ENCODE measurements around the gene ZC3H4.

Gene ZC3H4

DNA sequence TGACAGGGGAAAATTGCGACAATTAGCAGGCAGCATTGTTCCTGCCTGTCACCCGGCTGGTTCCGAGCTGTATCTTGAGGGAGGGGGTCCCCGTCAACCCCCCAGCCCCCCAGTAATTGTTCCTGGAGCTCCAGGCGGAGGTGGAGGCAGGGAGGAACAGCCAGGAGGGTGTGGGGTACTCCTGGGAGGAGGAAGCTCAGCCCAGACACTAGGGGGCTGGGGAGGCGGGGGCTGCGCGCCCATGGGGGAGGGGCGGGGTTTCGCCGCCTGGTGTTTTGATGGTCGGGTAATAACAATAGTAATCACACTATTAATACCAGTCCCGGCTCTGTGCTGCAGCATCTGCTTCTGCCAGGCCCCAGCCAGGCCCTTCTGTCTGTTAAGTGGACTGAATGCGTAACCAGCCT is 85.4 kb downstream of the ZC3H4 start:
- no peak for DNase-seq (ENCODE audit: low read depth)
- TF ChIP-seq, protein P1, sequence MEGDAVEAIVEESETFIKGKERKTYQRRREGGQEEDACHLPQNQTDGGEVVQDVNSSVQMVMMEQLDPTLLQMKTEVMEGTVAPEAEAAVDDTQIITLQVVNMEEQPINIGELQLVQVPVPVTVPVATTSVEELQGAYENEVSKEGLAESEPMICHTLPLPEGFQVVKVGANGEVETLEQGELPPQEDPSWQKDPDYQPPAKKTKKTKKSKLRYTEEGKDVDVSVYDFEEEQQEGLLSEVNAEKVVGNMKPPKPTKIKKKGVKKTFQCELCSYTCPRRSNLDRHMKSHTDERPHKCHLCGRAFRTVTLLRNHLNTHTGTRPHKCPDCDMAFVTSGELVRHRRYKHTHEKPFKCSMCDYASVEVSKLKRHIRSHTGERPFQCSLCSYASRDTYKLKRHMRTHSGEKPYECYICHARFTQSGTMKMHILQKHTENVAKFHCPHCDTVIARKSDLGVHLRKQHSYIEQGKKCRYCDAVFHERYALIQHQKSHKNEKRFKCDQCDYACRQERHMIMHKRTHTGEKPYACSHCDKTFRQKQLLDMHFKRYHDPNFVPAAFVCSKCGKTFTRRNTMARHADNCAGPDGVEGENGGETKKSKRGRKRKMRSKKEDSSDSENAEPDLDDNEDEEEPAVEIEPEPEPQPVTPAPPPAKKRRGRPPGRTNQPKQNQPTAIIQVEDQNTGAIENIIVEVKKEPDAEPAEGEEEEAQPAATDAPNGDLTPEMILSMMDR (IDR thresholded peaks at IDR 0.05; ENCODE audit: low read length, missing control alignments), result no peak

DNA sequence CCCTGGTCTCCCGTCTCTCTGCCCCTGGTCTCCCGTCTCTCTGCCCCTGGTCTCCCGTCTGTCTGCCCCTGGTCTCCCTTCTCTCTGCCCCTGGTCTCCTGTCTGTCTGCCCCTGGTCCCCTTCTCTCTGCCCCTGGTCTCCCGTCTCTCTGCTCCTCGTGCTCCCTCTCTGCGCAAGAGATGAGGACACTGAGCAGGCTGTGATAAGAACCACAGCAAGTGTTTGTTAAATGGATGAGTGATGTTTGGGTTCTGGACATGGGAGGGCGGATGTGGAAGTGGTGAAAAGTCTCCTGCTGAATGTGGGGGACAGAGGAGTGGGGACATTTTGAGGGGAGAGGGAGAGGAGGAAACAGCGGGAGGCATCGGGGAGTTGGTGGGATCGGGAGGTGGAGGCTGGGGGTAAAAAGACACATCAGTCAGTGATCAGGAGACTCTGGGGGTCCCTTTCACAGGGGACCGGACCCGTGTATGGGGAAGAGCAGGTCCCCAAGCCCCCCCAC is 85.9 kb downstream of the ZC3H4 start:
- TF ChIP-seq, protein P1 (IDR thresholded peaks at IDR 0.05; ENCODE audit: low read length, missing control alignments), result no peak
- no peak overlapping the region for H3K4me3 ChIP-seq (replicated peaks; ENCODE audit: low read depth, low read length)
- DNase-seq (ENCODE audit: low read depth), result no peak

More for the DNA sequence above, 85.4 kb downstream of the ZC3H4 start:
- no peak overlapping the region for H3K4me3 ChIP-seq (replicated peaks; ENCODE audit: low read depth, low read length)

DNA sequence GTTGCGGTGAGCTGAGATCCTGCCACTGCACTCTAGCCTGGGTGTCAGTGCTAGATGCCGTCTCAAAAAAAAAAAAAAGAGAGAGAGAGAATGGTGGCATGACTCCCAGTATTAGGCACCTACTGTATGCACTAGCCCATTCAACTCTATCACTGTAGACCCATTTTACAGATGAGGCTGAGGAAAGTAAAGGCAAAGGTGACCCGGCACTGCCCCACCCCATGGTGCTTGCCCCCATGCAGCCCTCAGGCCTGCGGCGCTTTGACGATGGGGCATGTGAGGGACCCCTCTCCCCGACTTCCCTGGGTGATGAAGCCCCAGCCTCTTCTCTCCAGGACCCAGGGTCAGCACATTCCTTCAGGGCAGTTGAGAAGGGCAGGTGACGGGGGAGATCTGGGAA is 86.7 kb downstream of the ZC3H4 start:
- TF ChIP-seq, protein P1 (IDR thresholded peaks at IDR 0.05; ENCODE audit: low read length, missing control alignments), result no peak
- no peak overlapping the region for H3K4me3 ChIP-seq (replicated peaks; ENCODE audit: low read depth, low read length)
- DNase-seq (ENCODE audit: low read depth), result no peak

DNA sequence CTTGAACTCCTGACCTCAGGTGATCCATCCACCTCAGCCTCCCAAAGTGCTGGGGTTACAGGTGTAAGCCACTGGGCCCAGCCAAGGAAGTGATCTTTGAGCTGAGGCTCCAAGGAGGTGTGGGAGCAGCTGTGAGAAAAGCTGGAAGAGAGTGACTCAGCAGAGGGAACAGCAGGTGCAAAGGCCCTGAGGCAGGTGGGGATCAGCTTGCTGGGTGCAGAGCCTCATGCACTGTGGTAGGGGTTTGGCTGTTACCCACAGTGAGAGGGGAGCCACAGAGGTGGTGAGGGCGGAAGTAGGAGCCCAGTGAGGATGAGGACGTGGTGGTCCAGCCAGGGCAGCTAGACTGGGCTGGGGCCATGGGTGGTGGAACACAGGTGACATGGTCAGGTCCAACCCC is 87.4 kb downstream of the ZC3H4 start:
- DNase-seq (ENCODE audit: low read depth), result no peak
- H3K4me3 ChIP-seq (replicated peaks; ENCODE audit: low read depth, low read length), result no peak overlapping the region
- TF ChIP-seq, protein P1 (IDR thresholded peaks at IDR 0.05; ENCODE audit: low read length, missing control alignments), result no peak

DNA sequence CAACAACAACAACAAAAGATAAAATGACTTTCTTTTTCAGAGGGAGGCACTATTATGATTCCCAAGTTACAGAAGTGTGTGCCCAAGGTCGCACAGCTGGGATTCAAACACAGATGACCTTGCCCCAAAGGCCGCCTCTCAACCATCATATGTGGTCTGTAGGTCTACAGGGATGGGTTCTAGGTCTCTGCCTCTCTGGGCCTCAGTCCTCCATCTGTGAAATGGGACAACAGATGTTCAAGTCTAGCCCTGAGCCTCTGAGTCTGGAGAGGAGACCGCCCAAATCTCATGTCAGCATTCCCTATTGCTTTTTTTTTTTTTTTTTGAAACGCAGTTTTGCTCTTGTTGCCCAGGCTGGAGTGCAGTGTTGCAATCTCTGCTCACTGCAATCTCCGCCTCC is 89.1 kb downstream of the ZC3H4 start:
- DNase-seq (ENCODE audit: low read depth), result no peak
- TF ChIP-seq, protein P1 (IDR thresholded peaks at IDR 0.05; ENCODE audit: low read length, missing control alignments), result no peak
- no peak overlapping the region for H3K4me3 ChIP-seq (replicated peaks; ENCODE audit: low read depth, low read length)

DNA sequence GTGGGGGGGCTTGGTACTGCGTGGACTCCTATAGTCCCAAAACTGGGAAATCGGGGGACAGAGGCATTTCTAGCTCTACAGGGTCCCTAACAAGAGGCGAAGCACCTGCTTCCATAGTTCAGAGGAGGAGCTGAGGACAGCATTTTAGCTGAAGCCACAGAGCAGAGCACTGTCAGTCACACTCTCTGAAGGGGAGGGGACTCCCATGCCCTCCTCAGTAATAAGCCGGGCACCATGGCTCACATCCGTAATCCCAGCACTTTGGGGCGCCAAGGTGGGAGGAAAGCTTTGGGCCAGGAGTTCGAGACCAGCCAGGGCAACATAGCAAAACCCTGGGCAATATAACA is 90.2 kb downstream of the ZC3H4 start:
- no peak overlapping the region for H3K4me3 ChIP-seq (replicated peaks; ENCODE audit: low read depth, low read length)
- TF ChIP-seq, protein P1 (IDR thresholded peaks at IDR 0.05; ENCODE audit: low read length, missing control alignments), result no peak
- DNase-seq (ENCODE audit: low read depth), result no peak
